T-helper 2 cell (primary cell): Measurements from ENCODE around the gene ZNF275.
"Not testable (repeated sequence)": the region's sequence is repeated elsewhere in the genome, so short reads cannot be mapped to it uniquely, and the experiment has no call there.

Experiments used
- DNase-seq, 5 experiments: peaks; one replicate each; pipeline versions ENCODE4 v3.0.0 to v3.0.0-alpha.2; 2012 to 2022

The ZNF275 gene

GRCh38 chrX:153319295-153320046 lies 14.5 kb upstream of the ZNF275 start:
- no peak for DNase-seq

GRCh38 chrX:153320047-153320443 lies 13.9 kb upstream of the ZNF275 start:
- not testable (repeated sequence) for DNase-seq

GRCh38 chrX:153320555-153321184 lies 13.3 kb upstream of the ZNF275 start:
- DNase-seq = no peak

GRCh38 chrX:153321381-153322124 lies 12.4 kb upstream of the ZNF275 start, which contains the start of gene PNMA6F:
Gene PNMA6F, minus strand, starts transcription at chrX:153321767. Its CDS starts 1,093 bp downstream, at chrX:153320674.
- DNase-seq = no peak

- no peak for DNase-seq
Observed at GRCh38 chrX:153327561-153327960, 6.4 kb upstream of the ZNF275 start.

- DNase-seq = no peak
Observed at GRCh38 chrX:153333266-153333665, 687 bp upstream of the ZNF275 start.

- no peak for DNase-seq
Observed at GRCh38 chrX:153334654-153335295, 822 bp downstream of the ZNF275 start.

- DNase-seq = no peak
Observed at GRCh38 chrX:153336121-153336894, 2.4 kb downstream of the ZNF275 start.

GRCh38 chrX:153336988-153337387 lies 3.0 kb downstream of the ZNF275 start:
- DNase-seq = no peak

GRCh38 chrX:153338836-153339235 lies 4.9 kb downstream of the ZNF275 start:
- DNase-seq = peak in 1 of 5 experiments; percentile 31

- DNase-seq = no peak
Observed at GRCh38 chrX:153339662-153340061, 5.7 kb downstream of the ZNF275 start.

GRCh38 chrX:153340111-153340510 lies 6.2 kb downstream of the ZNF275 start:
- no peak for DNase-seq

- peak in 1 of 5 experiments; percentile 32 for DNase-seq
Observed at GRCh38 chrX:153342762-153343558, 9.0 kb downstream of the ZNF275 start.

GRCh38 chrX:153343674-153344073 lies 9.7 kb downstream of the ZNF275 start:
- no peak for DNase-seq

GRCh38 chrX:153347530-153347929 lies 13.6 kb downstream of the ZNF275 start:
- no peak for DNase-seq

- DNase-seq = peak in 1 of 5 experiments; percentile 23
Observed at GRCh38 chrX:153348421-153348820, 14.5 kb downstream of the ZNF275 start.

- no peak for DNase-seq
Observed at GRCh38 chrX:153349952-153350351, 16.0 kb downstream of the ZNF275 start.

GRCh38 chrX:153351981-153352380 lies 18.0 kb downstream of the ZNF275 start:
- no peak for DNase-seq

- DNase-seq = no peak
Observed at GRCh38 chrX:153352858-153353257, 18.9 kb downstream of the ZNF275 start.

GRCh38 chrX:153353416-153353815 lies 19.5 kb downstream of the ZNF275 start:
- no peak for DNase-seq

GRCh38 chrX:153357877-153358276 lies 23.9 kb downstream of the ZNF275 start:
- no peak for DNase-seq
